AG10803 (cell line): ENCODE measurements around the gene ARHGEF17.
A peak's percentile ranks its signal among the peaks of the same experiment; 100 is the strongest.

ENCODE experiments used
- DNase-seq: peaks from one replicate; pipeline ENCODE4 v3.0.0; 2010; ENCODE audit warnings: low read depth
- H3K4me3 ChIP-seq: 2 replicates; pipeline ENCODE4 v1.5.1; 2011; ENCODE audit warnings: mild to moderate bottlenecking, low read length, control low read depth
- TF ChIP-seq, protein P1 (sequence below): conservative IDR thresholded peaks from 2 replicates; pipeline ENCODE4 v1.5.1; 2011; ENCODE audit warnings: mild to moderate bottlenecking, low read length, control low read depth, inconsistent platforms

Gene ARHGEF17

DNA sequence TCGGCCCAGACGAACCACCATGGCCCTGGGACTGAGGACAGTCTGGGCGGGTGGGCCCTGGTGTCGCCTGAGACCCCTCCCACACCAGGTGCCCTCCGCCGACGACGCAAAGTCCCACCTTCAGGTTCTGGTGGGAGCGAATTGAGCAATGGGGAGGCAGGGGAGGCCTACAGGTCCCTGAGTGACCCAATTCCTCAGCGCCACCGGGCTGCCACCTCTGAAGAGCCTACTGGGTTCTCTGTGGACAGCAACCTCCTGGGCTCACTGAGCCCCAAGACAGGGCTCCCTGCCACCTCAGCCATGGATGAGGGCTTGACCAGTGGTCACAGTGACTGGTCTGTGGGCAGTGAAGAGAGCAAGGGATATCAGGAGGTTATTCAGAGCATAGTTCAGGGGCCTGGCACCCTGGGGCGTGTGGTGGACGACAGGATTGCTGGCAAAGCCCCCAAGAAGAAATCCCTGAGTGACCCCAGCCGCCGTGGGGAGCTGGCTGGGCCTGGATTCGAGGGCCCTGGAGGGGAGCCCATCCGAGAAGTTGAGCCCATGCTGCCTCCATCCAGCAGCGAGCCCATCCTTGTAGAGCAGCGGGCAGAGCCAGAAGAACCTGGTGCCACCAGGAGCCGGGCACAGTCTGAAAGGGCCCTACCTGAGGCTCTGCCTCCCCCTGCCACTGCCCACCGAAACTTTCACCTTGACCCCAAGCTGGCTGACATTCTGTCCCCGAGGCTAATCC is 2.8 kb downstream of the ARHGEF17 start:
- TF ChIP-seq, protein P1, sequence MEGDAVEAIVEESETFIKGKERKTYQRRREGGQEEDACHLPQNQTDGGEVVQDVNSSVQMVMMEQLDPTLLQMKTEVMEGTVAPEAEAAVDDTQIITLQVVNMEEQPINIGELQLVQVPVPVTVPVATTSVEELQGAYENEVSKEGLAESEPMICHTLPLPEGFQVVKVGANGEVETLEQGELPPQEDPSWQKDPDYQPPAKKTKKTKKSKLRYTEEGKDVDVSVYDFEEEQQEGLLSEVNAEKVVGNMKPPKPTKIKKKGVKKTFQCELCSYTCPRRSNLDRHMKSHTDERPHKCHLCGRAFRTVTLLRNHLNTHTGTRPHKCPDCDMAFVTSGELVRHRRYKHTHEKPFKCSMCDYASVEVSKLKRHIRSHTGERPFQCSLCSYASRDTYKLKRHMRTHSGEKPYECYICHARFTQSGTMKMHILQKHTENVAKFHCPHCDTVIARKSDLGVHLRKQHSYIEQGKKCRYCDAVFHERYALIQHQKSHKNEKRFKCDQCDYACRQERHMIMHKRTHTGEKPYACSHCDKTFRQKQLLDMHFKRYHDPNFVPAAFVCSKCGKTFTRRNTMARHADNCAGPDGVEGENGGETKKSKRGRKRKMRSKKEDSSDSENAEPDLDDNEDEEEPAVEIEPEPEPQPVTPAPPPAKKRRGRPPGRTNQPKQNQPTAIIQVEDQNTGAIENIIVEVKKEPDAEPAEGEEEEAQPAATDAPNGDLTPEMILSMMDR, result no peak
- no peak for DNase-seq
- peak overlapping the region; percentile 87 for H3K4me3 ChIP-seq

DNA sequence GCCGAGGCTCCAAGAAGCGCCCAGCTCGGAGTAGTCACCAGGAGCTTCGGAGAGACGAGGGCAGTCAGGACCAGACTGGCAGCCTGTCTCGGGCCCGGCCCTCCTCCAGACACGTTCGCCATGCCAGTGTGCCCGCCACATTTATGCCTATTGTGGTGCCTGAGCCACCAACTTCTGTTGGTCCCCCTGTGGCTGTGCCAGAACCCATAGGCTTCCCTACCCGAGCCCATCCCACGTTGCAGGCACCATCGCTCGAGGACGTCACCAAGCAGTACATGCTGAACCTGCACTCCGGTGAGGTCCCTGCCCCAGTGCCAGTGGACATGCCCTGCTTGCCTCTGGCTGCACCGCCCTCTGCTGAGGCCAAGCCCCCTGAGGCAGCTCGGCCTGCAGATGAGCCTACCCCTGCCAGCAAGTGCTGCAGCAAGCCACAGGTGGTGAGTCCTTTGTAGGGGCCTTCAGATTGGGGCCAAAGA is 3.4 kb downstream of the ARHGEF17 start:
- TF ChIP-seq, protein P1, result no peak
- DNase-seq, result no peak
- H3K4me3 ChIP-seq, result peak overlapping the region; percentile 87

DNA sequence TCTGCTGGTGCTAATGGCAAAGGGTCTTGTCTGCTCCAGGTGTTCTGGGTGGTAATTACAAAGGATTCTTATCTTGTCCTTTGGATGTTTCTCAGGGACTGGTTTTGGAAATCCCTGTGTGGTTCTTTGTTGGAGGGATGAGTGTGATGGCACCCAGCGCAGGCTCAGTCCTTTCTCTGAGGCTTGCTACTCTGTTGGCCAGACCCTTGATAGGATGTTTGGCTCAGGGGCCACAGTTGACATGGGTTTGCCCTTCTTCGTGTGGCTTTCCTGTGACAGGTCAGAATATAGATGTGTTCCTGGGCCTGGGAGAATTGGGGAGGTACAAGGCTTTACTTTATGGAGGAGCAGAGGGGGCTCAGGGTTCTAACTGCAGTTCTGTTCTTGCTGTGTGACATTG is 4.0 kb downstream of the ARHGEF17 start:
- H3K4me3 ChIP-seq, result peak overlapping the region; percentile 87
- TF ChIP-seq, protein P1, result no peak
- DNase-seq, result no peak

DNA sequence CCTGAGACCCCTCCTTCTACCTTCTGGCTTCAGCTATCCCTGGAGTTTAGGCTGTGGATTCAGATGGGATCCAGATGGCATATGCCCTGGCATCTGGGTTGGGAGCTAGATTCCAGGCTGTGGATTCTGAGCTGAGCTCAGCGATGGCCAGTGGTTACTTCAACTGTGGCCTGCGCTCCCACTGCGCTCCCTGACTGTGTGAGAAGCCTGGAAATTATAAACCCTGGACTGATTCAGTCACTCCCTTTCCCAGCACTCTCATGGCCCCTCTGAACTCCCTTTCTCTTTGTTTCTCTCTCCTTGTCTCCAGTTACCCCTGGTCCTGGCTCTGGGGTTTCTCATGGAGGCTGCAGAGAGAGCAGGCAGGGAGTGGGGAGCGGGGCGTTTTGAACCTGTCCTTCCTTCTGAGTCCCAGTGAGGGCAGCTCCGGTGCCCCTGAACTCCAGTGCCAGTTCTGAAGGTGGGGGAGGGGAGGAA is 4.8 kb downstream of the ARHGEF17 start:
- TF ChIP-seq, protein P1, result no peak
- H3K4me3 ChIP-seq, result peak overlapping the region; percentile 87
- peak; percentile 74 for DNase-seq

DNA sequence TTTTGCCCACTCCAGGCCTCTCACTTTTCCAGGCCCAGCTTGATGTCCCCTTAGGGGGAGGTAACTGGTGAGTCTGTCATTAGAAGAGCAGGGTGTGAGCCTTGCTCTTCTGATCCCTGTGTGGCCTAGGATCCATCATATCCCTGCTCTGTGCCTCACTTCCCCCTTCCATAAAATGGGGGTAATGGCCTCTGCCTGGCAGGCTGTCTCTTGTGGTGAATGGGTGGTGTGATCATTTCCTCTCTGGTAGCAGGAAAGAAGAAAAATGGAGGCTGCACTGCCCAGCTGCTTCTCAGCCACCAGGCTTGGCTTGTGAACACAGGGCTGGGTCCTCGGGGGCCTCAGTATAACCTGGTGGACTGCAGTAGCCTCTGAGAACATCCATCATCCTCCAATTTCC is 5.6 kb downstream of the ARHGEF17 start:
- no peak for DNase-seq
- H3K4me3 ChIP-seq, result peak overlapping the region; percentile 87
- TF ChIP-seq, protein P1, result no peak

DNA sequence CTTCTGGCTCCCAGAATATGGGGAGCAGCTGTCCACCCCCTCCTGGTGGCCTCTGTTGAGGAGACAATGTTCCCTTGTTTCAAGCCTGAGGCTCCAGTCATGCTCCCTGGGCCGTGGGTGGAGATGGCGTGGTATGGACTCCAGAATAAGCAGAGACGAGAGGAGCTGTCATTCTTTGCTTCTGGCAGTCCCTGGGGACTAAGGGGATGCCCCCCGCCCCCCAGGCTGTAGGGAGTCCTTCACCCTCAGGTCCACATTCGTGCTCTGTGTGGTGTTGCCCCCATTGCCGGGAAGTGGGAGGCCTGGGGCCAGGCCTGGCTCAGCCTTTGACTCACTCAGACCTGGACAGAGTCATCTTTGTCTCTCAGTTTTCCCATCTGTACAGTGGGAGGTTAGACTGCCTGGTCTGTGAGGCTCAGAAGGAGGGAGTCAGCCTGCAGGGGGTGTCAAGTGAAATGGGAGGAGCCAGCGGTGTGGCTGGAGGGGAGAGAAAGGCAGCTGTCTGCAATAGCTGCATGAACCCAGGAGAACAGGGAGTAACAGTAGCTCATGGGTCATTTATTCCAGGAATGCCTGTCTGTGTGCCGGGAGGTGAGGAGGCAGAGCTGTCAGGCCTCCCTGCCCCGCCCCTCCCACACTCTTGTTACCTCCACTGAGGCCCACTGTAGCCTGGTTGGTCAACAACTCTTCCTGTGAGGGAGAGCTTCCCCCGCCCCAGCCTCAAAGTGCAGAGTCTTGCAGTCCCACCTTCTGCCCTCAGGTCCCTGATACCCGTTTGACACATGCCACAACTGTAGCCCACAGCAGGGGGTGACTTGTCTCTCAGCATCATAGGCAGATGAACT is 6.3 kb downstream of the ARHGEF17 start:
- TF ChIP-seq, protein P1, result 0 out of 2 replicates have a peak, but pooled peaks have one; percentile 5
- peak; percentile 50 for DNase-seq
- H3K4me3 ChIP-seq, result peak overlapping the region; percentile 87
